CD4-positive, alpha-beta T cell (primary cell): ENCODE data around the gene MSRB3. TPM values are rescaled to one million over a fixed set of nuclear protein-coding genes. Genes with fewer than 3 reads are reported as not detected.

Experiments used
- ATAC-seq: fragments of 200-7000 bp; cut with Tn5 transposase; one replicate; pipeline ENCODE4 v1.10.0; 2022; ENCODE audit warnings: mild to moderate bottlenecking; ENCODE audit not compliant: poor library complexity
- CTCF ChIA-PET: fragments of 350-600 bp; sonication (Branson Sonifier 250); formaldehyde crosslinking; loops from one replicate; lab custom pipeline; 2021; ENCODE audit warnings: antibody characterized with exemption, inconsistent platforms; lab: Charles Lee
- POLR2A ChIA-PET: fragments of 350-600 bp; sonication (Branson Sonifier 250); formaldehyde crosslinking; loops from one replicate; lab custom pipeline; 2021; ENCODE audit warnings: antibody characterized with exemption, inconsistent platforms; lab: Charles Lee
- DNase-seq, 14 experiments: peaks; one replicate each; pipeline ENCODE4 v3.0.0-alpha.2; 2013 to 2020; ENCODE audit warnings: mixed read lengths in 2 of 14
- H3K27ac ChIP-seq, 2 donors: one replicate each; pipeline versions ENCODE4 v1.5.1 to v1.7.0; 2013; ENCODE audit warnings: low read length in 2 of 2, low read depth in 1 of 2, mild to moderate bottlenecking in 1 of 2
- H3K27me3 ChIP-seq, 2 experiments: 1 replicate in 1 of 2; 2 replicates in 1 of 2; pipeline versions ENCODE4 v1.6.1 to v1.7.0; 2013; ENCODE audit warnings: low read length in 2 of 2, control low read depth in 1 of 2, mild to moderate bottlenecking in 1 of 2, moderate library complexity in 1 of 2; ENCODE audit not compliant: insufficient read depth in 2 of 2, control insufficient read depth in 1 of 2
- H3K36me3 ChIP-seq: one replicate; pipeline ENCODE4 v1.6.1; 2013; ENCODE audit warnings: low read length, control low read depth; ENCODE audit not compliant: insufficient read depth
- H3K4me1 ChIP-seq: one replicate; pipeline ENCODE4 v1.6.1; 2013; ENCODE audit warnings: low read length, control low read depth; ENCODE audit not compliant: insufficient read depth
- H3K4me3 ChIP-seq: one replicate; pipeline ENCODE4 v1.5.1; 2013; ENCODE audit warnings: mild to moderate bottlenecking, low read length, moderate library complexity
- H3K9me3 ChIP-seq, 2 experiments: 1 replicate in 1 of 2; 2 replicates in 1 of 2; pipeline versions ENCODE4 v1.6.1 to v1.7.0; 2013; ENCODE audit warnings: low read length in 2 of 2, mild to moderate bottlenecking in 2 of 2, control low read depth in 1 of 2, moderate library complexity in 1 of 2; ENCODE audit not compliant: control insufficient read depth in 1 of 2, insufficient read depth in 1 of 2
- H3K27ac Mint-ChIP-seq: one replicate; pipeline ENCODE4 v1.8.0; 2020; ENCODE audit warnings: mixed read lengths
- H3K27me3 Mint-ChIP-seq: one replicate; pipeline ENCODE4 v1.8.0; 2021; ENCODE audit warnings: mixed read lengths
- H3K36me3 Mint-ChIP-seq: one replicate; pipeline ENCODE4 v1.8.0; 2021; ENCODE audit warnings: low read depth, mixed read lengths
- H3K4me1 Mint-ChIP-seq: one replicate; pipeline ENCODE4 v1.8.0; 2021; ENCODE audit warnings: low read depth, mixed read lengths
- H3K4me3 Mint-ChIP-seq: one replicate; pipeline ENCODE4 v1.8.0; 2020; ENCODE audit warnings: mild to moderate bottlenecking, mixed read lengths
- H3K9me3 Mint-ChIP-seq: one replicate; pipeline ENCODE4 v1.8.0; 2020; ENCODE audit warnings: mixed read lengths
- intact Hi-C, 2 experiments: fragments of 100-400 bp; cut with DNase I in 1 of 2; cut with micrococcal nuclease in 1 of 2; formaldehyde crosslinking; loops; one replicate each; pipeline versions ENCODE4 v1.15.1 to v1.9.0; 2023 to 2025; cut with DNase I, micrococcal nuclease
- total RNA-seq, 174 experiments: library from RNA in 2 of 174; stranded (reverse) in 2 of 174; gene quantifications; one replicate each; pipeline ENCODE4 v1.2.3 and lab custom pipeline; 2021 to 2026
- TF ChIP-seq, protein P1 (sequence below): fragments of 200-600 bp; IDR thresholded peaks from one replicate; pipeline ENCODE4 v1.8.0; 2022; ENCODE audit warnings: antibody characterized with exemption, mild to moderate bottlenecking

MSRB3 gene
- total RNA-seq, 2 experiments from 2014 or later = 0.17 TPM; not detected in 1

DNA sequence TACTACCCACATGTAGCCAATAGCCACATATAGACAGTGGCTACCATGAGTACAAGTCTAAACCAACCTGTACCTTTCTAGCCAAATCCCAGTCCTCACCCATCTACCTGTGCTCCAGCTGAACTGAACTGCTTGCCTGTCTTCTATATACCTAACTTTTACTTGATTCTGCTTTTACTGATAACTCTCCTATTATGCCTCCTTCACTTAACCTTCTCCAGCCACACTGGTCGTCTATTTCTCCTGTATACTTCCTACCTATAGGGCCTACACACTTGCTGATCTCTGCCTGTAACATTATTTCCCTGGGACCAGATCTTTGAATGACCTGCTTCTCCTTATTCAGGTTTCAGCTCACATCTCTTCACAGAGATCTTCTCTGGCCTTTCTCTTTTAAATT is 26.0 kb upstream of the MSRB3 start:
- Mint-ChIP-seq H3K4me1 (no peaks in the 10 kb centered on the region), H3K36me3 (peaks cover 11% of the 10 kb centered on the region), H3K4me3 (no peak overlapping the region), H3K27ac (no peak overlapping the region), H3K9me3 (no peaks in the 10 kb centered on the region), H3K27me3 (no peaks in the 10 kb centered on the region)
- POLR2A ChIA-PET = no interaction called here
- DNase-seq (no peak), ATAC-seq (no peak)
- TF ChIP-seq, protein P1, sequence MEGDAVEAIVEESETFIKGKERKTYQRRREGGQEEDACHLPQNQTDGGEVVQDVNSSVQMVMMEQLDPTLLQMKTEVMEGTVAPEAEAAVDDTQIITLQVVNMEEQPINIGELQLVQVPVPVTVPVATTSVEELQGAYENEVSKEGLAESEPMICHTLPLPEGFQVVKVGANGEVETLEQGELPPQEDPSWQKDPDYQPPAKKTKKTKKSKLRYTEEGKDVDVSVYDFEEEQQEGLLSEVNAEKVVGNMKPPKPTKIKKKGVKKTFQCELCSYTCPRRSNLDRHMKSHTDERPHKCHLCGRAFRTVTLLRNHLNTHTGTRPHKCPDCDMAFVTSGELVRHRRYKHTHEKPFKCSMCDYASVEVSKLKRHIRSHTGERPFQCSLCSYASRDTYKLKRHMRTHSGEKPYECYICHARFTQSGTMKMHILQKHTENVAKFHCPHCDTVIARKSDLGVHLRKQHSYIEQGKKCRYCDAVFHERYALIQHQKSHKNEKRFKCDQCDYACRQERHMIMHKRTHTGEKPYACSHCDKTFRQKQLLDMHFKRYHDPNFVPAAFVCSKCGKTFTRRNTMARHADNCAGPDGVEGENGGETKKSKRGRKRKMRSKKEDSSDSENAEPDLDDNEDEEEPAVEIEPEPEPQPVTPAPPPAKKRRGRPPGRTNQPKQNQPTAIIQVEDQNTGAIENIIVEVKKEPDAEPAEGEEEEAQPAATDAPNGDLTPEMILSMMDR = no peak
- Histone ChIP-seq H3K4me3 (no peak overlapping the region), H3K36me3 (peaks cover under 1% of the 10 kb centered on the region), H3K27me3 (no peaks in the 10 kb centered on the region), H3K4me1 (no peaks in the 10 kb centered on the region), H3K9me3 (no peaks in the 10 kb centered on the region), H3K27ac (no peak overlapping the region)
- intact Hi-C loops = no loop called here
- CTCF ChIA-PET = no interaction called here

DNA sequence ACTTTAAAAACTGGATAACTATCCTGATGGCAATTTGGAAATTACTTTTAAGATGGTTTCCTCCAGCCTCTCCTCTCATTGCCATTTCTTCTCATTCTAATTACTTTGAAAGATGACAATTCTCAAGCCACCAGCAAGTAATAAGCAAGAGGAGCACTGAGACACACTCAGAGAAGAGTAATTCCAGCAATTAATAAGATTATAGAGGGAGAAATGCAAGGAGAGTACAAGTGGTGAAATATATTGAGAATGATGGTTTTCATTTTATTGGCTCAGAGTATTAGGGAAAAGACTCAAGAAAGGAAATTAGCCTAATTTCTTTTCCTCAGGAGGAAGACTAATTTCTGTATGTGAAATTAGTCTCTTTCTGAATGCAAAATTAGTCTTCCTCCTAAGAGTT is 20.5 kb upstream of the MSRB3 start:
- intact Hi-C loops = no loop called here
- ATAC-seq = no peak
- Histone ChIP-seq H3K27ac (no peak overlapping the region), H3K9me3 (no peaks in the 10 kb centered on the region), H3K4me3 (no peak overlapping the region), H3K36me3 (no peaks in the 10 kb centered on the region), H3K27me3 (no peaks in the 10 kb centered on the region), H3K4me1 (no peaks in the 10 kb centered on the region)
- DNase-seq = no peak
- no peaks in the 10 kb centered on the region for H3K36me3 Mint-ChIP-seq
- ChIA-PET POLR2A (no interaction called here), CTCF (no interaction called here)
- H3K27me3 Mint-ChIP-seq = peaks cover 9% of the 10 kb centered on the region
- H3K9me3 Mint-ChIP-seq = no peaks in the 10 kb centered on the region
- TF ChIP-seq, protein P1 = no peak
- no peaks in the 10 kb centered on the region for H3K4me1 Mint-ChIP-seq
- H3K4me3 Mint-ChIP-seq = no peak overlapping the region
- H3K27ac Mint-ChIP-seq = no peak overlapping the region

DNA sequence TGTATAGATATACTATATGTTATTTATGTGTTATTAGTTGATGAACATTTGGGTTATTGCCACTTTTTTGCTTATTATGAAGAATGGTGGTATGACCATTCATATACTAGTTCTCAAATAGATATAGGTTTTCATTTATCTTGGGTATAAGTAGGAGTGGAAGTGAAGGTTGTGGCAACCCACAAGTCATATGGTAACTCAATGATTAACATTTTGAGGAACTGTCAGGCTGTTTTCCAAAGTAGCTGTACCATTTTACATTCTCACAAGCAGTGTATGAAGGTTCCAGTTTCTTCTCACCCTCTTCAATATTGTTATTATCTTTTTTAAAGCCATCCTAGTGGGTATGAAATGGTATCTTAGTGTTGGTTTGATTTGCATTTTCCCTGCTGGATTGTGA is 19.0 kb upstream of the MSRB3 start:
- H3K4me1 Mint-ChIP-seq = no peaks in the 10 kb centered on the region
- intact Hi-C loops = no loop called here
- Histone ChIP-seq H3K27me3 (no peaks in the 10 kb centered on the region), H3K4me1 (no peaks in the 10 kb centered on the region), H3K27ac (no peak overlapping the region), H3K9me3 (no peaks in the 10 kb centered on the region), H3K4me3 (no peak overlapping the region), H3K36me3 (no peaks in the 10 kb centered on the region)
- no peak for DNase-seq
- TF ChIP-seq, protein P1 = no peak
- no peak overlapping the region for H3K27ac Mint-ChIP-seq
- H3K9me3 Mint-ChIP-seq = no peaks in the 10 kb centered on the region
- no peak for ATAC-seq
- H3K4me3 Mint-ChIP-seq = no peak overlapping the region
- peaks cover 9% of the 10 kb centered on the region for H3K27me3 Mint-ChIP-seq
- ChIA-PET POLR2A (no interaction called here), CTCF (no interaction called here)
- H3K36me3 Mint-ChIP-seq = no peaks in the 10 kb centered on the region
